ENCODE measurements around the gene EPHA4.

GRCh38 chr2:221458578-221458977, 113.5 kb downstream of the EPHA4 start:
- no peak for TF ChIP-seq CTCF (IDR thresholded peaks at IDR 0.05)
- TF ChIP-seq POLR2A (IDR thresholded peaks at IDR 0.05): no peak
